Measurements from ENCODE around the gene MRPL32.

The MRPL32 gene

DNA sequence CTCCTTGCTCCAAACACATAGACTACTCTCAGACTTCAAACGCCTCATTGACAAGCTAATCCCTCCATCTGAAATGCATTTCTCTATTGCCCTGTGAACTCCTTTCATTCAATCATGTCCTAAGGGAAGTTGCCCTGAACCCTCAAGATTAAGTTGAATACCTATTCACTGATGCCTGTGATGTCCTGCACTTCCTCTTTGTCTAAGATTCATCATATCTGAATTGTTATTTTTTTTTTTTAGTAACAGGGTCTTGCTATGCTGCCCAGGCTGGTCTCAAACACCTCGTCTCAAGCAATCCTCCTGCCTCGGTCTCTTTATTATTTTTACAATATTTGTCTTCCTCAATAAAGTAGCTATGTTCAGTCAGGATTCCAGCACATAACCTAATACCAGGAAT, 3.4 kb upstream of the MRPL32 start:
- no peak for DNase-seq

DNA sequence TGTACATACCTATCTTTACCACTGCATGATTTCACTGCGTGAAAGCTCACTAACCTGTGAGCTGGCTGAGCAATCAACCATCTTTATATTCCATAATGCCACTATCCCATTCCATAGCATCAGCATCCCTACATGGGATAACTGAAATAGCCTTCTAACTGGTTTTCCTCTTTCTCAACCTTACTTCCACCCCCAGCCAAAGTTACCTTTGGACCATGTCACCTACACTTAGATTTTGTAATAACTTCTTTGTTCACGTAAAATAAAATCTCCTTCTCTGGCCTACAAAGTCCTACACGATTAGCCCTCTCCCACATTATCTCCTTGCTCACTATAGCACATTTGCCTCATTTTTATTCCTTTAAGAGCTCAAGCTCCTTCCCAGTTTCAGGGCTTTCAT, 2.7 kb upstream of the MRPL32 start:
- DNase-seq: no peak

DNA sequence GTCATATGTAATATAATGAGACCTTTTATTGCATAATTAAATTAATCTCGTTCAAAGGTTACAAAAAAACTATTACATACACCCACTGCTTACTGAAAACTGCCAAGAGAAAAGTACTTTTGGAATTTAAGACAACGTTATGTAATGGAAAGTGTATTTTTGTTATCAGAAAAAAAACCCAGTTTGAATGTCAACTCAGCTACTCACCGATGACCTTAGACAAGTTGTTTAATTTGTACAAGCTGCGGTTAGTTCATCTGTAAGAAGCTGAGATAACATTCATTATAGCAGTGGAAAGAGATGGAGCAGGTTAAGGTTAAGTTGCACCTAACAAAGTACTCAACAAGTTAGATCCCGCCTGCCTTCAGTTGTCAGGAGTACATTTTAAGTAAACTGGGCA, 1.3 kb upstream of the MRPL32 start:
- no peak for DNase-seq

DNA sequence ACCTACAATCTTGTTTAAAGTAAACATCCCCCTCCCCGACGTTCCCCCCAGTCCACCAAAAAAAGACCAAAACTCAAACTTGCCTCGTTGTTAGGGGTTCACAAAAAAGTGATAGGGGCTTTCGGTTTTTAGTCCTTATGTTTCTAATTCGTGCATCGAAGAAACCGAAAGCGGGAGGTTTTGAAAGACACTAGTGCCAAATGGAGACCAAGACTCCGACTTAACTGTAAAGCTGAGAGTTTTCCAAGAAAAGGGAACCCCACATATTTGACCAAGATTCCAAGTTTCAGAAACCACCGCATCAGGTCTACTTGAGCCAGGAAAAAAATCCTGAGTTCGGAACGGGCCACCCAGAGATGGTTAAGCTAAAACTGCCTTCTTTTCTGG, 736 bp upstream of the MRPL32 start:
- no peak for DNase-seq

DNA sequence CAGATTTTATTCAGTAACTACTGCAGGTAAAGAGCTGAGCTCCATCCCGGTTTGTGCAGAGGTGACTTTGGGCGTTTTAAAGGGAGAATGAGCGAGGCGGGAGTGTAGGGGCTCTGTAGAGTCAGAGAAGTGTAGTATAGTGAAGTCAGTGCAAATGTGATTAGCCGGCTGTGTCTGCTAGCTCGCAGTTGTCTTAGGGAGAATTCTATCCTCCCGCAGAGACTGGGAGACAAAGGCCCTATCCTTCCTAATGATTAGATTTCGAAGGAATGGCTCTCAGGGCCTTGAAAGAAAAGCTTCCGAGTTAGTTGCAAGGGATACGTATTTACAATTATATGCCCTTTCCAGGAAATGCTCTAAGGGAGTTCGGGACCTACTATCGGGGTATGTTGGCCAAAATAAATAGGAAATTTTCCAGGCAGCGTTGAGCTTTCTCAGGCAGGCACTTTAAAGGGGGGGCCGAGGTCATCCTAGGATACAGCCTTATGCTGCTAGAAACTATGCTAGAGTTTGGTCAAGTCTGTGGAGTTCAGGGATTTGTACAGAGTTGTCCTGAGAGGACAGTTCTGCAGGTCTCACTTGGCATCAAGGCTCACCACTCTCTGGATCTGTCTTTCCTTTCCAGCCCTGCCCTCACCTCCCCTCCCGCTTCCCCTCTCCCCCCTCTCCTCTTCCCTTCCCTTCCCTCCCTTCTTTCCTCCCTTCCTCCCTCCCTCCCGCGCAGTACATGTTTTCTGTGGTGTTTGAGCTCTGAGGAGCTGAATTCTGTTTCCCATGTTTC, 825 bp downstream of the MRPL32 start:
- DNase-seq: no peak

DNA sequence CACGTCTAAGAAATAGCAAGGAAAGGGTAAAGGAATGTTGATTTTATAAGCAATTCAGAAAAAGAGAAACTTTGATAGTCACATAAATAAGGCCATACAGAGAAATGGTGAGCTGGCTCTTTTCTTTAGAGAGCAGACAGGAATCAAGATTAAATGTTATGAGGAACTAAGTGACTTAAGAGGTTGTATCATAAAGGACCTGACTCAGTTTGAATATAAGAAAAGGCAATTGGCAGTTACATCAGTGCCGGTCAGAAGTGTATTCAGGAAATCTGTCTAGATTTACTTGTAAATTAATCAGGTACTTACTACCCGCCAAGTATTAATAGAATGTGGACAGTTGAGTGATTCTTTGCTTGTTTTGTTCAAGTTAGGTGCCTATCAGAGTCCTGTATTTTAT, 2.1 kb downstream of the MRPL32 start:
- no peak for DNase-seq

DNA sequence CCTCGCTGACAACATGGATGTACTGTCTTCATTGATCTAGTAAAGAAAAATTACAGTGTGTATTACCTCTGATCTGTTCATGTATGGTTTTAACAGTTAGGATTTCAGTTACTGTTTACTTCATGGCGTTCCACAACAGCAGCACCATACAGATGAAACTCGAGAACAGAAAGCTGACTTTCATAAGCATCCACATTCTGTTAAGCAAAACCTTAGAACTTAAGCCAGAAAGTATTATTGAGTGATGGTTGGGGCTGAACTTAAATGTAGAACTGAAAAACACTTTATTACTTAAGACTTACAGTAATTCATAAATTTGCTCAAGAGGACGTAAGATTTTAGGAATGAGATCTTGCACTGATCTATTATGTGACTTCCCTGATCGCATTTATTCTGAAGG, 3.7 kb downstream of the MRPL32 start:
- DNase-seq: no peak

DNA sequence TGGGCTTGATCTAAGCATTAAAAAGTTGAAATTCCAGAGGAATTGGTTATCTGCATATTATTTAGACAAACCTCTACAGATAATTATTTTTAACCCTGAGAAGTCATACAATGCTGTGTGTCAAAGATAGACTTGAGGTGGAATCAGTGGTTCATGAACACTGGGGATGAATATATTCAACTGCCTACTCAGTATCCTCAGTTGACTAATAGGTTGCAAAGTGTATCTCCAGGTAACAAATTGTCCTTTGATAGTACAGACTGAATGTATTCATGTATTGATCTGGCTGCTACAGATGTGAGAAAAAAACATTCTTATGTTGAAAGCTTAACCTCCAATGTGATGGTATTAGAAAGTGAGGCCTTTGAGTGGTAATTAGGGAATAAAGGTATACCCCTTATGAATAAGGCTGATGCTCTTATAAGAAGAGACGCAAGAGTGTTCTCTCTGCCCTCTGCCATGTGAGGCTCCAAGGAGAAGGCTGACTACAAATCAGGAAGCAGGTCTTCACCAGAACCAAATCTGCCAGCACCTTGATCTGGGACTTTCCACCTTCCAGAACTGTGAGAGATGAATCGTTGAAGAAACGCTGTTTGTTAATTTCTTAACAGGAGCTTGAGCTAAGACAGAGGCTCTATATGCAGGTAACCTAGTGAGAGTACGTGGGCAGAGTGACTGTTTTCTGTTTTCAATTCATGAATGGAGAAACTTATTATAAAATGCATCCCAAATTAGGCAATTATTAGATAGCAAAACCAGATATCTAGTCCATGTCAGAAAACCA, 7.5 kb downstream of the MRPL32 start:
- DNase-seq: no peak

DNA sequence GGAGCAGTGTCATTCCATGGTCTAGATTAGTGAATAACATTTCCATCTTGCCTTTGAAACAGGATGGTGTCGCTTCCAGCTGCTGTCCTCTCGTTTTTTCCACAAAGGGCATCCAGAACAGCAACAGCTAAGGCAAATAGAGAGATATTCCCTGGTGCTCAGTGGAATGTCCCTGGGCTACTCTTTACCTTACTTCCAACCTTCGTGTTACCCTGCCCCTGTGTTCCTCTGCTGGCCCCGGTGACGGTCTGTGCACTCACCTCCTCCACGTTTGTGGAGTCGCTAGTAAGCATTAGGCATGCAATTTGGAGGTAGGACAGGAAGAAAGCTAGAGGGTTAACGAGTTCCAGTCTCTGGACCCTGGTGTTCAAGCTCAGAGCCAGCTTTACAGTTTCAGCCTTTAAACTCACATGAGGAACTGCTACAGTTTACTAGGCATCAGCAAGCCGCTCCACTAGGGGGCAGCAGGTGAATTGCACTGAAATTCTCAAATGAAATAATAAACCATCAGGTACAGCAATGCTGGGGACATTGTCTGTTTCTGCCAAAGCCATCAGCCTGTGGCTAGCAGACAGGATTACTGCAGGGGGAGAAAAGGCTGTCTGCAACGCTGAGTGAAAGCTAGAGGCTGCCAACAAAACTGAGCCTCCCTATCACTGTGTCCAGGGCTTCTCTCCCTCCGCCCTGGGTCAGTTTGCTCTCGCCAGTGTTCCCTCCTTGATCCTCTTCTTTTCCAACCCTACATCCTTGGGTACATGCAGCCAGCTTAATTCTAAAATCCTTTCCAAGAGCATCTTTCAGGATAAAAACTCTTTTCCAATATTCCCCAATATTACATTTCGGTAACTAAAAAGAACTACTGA, 9.0 kb downstream of the MRPL32 start:
- peak; percentile 79 for DNase-seq

DNA sequence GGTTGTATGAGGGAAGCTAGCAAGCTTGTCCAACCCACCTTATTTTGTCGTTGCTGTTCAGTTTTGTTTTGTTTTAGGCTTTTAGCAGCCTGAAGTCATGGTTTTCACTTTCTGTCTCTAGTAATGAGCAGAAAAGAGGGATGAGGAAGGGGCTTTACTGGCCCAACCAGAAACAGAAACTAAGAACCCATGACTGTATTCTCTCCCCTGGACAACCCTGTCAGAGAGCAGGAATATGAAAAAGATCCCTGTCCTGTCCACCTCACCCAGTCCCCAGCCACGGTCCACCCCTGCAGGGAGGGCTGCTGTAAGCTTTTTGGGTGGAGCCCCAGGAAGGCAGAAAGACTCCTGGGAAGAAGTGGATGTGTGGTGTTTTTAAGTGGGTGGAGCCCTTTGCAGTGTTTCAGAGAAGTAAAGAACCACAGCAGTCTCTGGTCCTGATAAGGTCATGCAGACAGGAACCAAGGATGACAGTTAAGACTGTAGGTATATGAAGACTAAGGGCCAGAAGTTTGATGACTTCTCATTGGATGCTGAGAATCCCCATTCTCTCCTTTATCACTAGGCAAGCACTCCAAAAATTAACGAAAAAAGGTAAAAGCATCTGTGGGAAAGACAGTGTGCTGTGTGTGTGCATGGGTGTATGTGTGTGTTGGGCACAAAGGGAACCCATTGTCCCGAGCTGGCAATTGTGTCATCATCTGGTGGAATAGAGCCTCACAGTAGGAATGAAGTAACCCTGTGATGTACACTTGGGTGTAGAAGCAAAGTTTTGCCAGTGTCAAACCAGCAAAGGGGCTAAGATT, 13.8 kb downstream of the MRPL32 start:
- no peak for DNase-seq

DNA sequence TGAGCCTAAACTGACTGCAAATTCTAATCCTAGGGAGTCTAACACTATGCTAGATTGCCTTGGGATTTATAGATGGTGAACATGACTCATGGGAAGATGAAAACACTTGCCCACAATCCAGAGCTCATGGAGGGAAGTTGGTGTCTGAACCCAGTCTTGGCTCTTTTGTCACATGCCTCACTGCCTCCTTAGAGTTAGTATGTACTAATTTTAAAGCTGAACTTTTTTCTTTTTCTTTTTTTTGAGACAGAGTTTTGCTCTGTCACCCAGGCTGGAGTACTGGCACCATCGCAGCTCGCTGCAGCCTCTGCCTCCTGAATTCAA, 14.4 kb downstream of the MRPL32 start:
- DNase-seq: no peak

DNA sequence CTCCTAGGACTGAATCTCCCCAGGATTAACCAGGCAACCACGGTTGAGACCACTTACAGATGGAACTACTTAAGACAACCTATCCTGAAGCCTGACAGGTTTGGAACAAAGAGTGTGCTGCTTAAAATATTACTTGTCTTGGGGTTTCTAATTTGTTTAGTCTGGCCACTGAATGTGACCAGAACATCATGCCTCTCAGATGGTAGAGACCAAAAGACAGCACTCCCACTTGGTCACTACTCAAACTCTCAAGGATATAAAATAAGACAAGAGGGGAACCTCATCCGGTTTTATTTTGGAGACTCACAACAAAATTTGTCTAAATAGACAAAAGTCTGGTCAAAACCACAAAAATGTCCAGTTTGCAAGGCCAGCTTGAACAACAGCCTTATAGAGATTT, 15.3 kb downstream of the MRPL32 start:
- DNase-seq: no peak

DNA sequence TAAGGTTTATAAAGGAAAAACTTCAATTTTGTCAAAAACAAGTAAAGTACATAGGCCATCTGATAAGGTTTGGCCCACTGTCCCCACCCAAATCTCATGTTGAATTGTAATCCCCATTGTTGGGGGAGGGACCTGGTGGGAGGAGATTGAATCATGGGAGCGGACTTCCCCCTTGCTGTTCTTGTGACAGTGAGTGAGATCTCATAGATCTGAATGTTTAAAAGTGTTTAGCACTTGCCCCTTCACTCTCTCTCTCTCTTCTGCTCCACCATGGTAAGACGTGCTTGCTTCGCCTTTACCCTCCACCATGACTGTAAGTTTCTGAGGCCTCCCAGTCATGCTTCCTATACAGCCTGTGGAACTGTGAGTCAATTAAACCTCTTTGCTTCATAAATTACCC, 18.2 kb downstream of the MRPL32 start:
- no peak for DNase-seq

DNA sequence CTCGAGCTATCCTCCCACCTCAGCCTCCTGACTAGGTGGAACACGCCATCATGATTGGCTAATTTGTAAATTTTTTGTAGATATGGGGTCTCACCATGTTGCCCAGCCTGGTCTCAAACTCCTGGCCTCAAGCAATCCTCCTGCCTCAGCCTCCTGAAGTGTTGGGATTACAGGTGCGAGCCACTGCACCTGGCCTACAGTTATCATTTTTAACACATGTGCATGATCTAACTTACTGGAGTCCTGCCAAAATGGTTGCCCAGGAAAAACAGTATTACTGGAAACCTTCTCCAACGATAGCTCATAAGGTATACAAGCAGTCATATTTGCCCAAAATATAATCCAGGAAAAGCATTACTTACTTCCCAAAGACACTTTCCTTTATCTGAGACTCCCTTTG, 20.2 kb downstream of the MRPL32 start:
- DNase-seq: no peak

DNA sequence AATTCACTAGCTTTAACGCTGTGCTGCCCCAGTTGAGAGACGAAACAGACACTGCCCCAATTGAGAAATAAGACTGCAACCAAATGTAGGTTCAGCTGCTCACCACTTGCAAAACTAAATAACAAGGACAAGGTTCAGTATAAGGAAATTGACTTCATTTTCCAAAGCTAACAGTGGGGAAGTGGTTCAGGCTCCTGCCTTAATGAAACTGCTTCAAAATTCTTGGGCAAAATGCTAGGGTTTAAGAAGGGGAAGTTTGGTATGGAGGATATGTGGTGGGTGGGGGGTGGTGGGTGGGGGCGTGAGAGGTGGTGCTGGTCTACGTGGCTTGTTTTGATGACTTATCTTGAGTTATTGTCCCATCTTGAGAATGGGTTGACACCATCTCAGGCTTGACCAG, 21.8 kb downstream of the MRPL32 start:
- DNase-seq: no peak

DNA sequence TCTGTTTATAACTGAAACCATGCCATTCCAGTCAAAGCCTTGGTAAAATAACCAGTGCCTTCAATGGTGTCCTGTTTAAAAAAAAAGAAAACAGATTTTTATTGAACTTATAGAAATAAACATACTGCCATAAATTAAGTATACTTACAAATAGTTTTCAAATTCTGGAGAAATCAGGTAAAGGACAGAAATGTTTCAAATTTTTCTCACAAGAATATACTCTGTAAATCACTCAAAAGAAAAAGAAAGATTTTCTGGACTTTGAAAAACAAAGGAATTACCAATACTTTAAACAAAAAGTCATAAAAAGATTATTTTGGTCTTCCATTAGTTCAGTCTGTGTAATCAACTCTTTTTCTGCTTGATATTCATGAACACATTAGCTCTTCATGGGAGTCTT, 23.9 kb downstream of the MRPL32 start:
- no peak for DNase-seq

DNA sequence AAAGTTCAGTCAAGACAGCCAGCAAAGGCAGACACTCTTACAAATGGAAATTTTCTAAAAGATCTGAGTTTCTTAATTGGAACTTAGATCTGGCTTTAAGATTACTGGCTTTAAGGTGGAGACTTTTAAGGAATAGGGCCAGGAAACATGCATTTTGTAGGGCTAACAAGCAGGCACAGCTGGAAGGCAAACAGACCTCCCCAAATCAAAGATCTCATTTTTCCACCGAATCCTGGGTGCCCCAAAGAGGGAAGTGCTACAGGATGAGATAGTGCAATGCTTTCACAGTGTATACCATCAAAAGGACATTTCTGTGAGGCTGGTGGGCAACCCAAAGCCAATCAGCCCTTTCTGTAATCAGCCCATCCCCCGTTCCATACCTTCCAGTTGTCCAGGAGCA, 27.4 kb downstream of the MRPL32 start:
- DNase-seq: no peak

DNA sequence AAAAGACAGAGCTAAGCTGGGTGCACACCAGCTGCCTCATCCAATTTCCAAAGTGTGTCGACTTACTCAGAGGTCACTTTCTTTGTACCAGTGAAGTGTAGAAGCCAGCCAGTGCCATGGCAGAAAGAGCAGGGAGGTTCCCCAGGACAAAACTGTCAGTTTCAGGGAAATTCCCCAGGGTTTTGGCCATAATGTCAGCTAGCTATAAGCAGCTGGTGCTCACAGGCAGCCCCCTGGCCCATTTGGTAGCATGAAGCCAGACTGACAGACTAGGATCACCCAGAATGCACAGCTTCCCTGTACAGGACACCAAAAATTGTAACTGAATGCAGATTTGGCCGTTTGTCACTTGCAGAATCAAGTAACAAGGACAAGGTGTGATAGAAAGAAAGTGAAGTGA, 28.6 kb downstream of the MRPL32 start:
- no peak for DNase-seq

DNA sequence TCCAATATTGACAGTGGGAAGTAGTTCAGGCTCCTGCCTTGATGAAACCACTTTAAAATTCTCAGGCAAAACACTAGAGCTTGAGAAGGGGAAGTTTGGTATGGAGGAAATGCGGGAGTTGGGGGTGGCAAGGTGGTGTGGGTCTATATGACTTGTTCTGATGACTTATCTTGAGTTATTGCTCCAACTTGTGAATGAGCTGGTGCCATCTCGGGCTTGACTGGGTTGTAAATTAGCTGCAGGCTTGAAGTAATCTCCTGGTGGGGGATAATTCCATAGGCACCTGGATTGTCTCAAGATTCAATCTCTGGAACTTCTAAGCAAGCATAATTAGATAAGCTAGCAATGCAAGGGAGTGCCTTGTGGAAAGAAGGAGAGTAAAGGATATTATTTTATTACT, 29.0 kb downstream of the MRPL32 start:
- DNase-seq: no peak

DNA sequence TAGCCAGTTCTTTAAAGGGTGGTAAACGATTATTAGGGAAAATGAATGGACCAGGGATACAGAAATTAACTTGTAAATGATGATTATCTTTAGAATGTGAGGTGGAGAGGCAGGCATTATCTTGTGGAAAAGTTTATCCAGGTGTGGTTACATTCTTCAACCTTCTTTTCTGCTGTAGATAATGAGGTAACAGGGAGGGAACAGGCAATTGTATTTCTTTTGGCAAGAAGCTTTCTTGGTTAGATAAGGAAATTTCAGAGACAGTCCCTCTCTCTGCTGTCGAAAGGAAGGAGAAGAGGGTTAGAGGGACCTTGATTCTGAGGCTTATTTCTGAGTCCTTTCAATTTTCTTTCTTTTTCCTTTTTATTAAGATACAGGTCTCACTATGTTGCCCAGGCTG, 32.1 kb downstream of the MRPL32 start:
- no peak for DNase-seq

DNA sequence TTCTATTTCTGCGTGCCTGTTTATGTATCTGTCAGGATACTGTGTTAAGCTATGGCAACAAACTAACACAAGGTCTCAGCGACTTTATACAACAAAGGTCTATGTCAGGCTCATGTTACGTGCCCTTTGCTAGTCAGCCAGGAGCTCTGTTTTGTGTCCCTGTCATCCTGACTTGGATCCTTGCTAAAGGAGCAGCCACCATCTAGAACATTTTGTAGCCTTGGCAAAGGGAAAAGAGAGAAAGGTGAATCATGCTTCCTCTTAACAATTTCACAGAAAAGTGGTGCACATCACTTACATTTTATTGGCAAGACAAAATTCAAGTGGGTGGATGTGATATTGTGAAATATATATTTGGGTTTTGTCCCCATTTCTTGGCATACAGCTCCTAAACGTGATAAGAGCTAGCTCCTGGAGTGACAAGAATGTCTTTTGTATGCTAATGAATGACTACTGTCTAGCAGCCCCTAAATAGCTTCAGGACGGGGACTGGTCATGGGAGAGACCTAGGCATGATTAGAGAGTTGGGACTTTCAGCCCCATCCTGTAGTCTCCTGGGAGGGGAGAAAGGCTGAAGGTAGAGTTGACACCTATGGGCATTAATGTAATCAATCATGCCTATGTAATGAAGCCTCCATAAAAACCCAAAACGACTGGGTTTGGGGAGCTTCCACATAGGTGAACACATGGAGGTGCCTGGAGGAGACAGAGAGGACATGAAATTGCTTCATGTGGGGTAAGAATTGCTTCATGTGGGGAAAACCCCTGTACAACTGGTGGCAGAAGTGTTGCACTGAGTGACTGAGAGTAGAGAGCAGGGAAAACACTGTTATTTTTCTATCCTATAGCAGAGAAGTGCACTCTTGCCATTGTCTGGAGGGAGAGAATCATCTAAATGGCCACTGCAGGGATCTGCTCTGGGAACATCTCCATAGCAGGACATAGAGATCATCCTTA, 33.0 kb downstream of the MRPL32 start:
- no peak for DNase-seq

DNA sequence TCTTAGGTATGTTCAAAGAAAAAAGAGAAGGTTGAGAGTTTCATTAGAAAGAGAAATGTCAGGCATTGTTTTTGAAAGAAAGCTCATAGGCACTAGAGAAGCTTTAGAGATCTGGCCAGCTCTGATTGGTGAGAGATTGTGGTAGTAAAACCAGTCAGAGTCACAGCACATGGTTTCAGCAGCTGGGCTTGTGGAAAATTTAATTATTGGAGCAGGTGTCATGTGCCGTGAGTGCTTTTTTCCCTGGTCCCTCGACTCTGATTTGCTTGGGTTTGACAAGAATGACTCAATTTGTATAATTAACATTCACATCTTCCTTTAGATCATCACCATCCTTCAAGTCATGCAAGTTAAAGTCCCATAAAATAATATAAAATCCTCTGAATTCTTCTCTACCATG, 35.2 kb downstream of the MRPL32 start:
- DNase-seq: no peak

Measured in CD4-positive, alpha-beta T cell treated with Interleukin-17A for 4 hours (primary cell).